Kidney epithelial cell (primary cell): ENCODE data around the gene GET3. TPM values are rescaled to one million over a fixed set of nuclear protein-coding genes. Genes with fewer than 3 reads are reported as not detected.

Source experiments
- DNase-seq: peaks from one replicate; pipeline ENCODE4 v3.0.0-alpha.2; 2010; ENCODE audit warnings: low read depth
- H3K27me3 ChIP-seq: 2 replicates; pipeline ENCODE4 v1.6.0; 2011; ENCODE audit warnings: low read length; ENCODE audit not compliant: control insufficient read depth, insufficient read depth
- H3K36me3 ChIP-seq: 2 replicates; pipeline ENCODE4 v1.5.1; 2011; ENCODE audit warnings: low read length; ENCODE audit not compliant: control insufficient read depth, insufficient read depth
- H3K4me3 ChIP-seq: 2 replicates; pipeline ENCODE4 v1.5.1; 2011; ENCODE audit warnings: low read depth, mild to moderate bottlenecking, control low read depth, low read length
- total RNA-seq: library from RNA; depleted of rRNA; stranded (reverse); fragments of >200 nt; gene quantifications from 2 replicates; pipeline ENCODE4 v1.2.3, GENCODE V29; 2015
- TF ChIP-seq, protein P1 (sequence below): IDR thresholded peaks from 2 replicates; pipeline ENCODE4 v1.5.1; 2011; ENCODE audit warnings: mild to moderate bottlenecking, moderate library complexity, low read length, control low read depth, inconsistent platforms; ENCODE audit not compliant: insufficient read depth, poor library complexity, severe bottlenecking

Gene GET3
- total RNA-seq, 1 donor from 2014 or later: 146 TPM

GRCh38 chr19:12786141-12786870, 49.0 kb downstream of the GET3 start:
- H3K4me3 ChIP-seq: no peak overlapping the region
- TF ChIP-seq, protein P1, sequence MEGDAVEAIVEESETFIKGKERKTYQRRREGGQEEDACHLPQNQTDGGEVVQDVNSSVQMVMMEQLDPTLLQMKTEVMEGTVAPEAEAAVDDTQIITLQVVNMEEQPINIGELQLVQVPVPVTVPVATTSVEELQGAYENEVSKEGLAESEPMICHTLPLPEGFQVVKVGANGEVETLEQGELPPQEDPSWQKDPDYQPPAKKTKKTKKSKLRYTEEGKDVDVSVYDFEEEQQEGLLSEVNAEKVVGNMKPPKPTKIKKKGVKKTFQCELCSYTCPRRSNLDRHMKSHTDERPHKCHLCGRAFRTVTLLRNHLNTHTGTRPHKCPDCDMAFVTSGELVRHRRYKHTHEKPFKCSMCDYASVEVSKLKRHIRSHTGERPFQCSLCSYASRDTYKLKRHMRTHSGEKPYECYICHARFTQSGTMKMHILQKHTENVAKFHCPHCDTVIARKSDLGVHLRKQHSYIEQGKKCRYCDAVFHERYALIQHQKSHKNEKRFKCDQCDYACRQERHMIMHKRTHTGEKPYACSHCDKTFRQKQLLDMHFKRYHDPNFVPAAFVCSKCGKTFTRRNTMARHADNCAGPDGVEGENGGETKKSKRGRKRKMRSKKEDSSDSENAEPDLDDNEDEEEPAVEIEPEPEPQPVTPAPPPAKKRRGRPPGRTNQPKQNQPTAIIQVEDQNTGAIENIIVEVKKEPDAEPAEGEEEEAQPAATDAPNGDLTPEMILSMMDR: no peak
- no peaks in the 10 kb centered on the region for H3K27me3 ChIP-seq
- no peaks in the 10 kb centered on the region for H3K36me3 ChIP-seq
- no peak for DNase-seq

- no peaks in the 10 kb centered on the region for H3K27me3 ChIP-seq
- no peak overlapping the region for H3K4me3 ChIP-seq
- no peaks in the 10 kb centered on the region for H3K36me3 ChIP-seq
- TF ChIP-seq, protein P1: no peak
- no peak for DNase-seq
Observed at GRCh38 chr19:12786952-12787351, 49.7 kb downstream of the GET3 start.

- Histone ChIP-seq H3K27me3 (no peaks in the 10 kb centered on the region), H3K36me3 (no peaks in the 10 kb centered on the region), H3K4me3 (no peak overlapping the region)
- DNase-seq: no peak
- TF ChIP-seq, protein P1: no peak
Observed at GRCh38 chr19:12787458-12787857, 50.2 kb downstream of the GET3 start.

GRCh38 chr19:12788042-12788681, 50.9 kb downstream of the GET3 start:
- H3K4me3 ChIP-seq: no peak overlapping the region
- TF ChIP-seq, protein P1: no peak
- no peaks in the 10 kb centered on the region for H3K27me3 ChIP-seq

GRCh38 chr19:12788682-12789097, 51.4 kb downstream of the GET3 start:
- H3K4me3 ChIP-seq: peak overlapping the region; percentile 3
- DNase-seq: no peak
- H3K27me3 ChIP-seq: no peaks in the 10 kb centered on the region
- no peaks in the 10 kb centered on the region for H3K36me3 ChIP-seq
- TF ChIP-seq, protein P1: peak; percentile 1

More at GRCh38 chr19:12788042-12788681, 50.9 kb downstream of the GET3 start:
- DNase-seq: no peak
- no peaks in the 10 kb centered on the region for H3K36me3 ChIP-seq
